Prostate gland (tissue), 2 donors: ENCODE results near the gene ILRUN. TPM values are rescaled to one million over a fixed set of nuclear protein-coding genes. Genes with fewer than 3 reads are reported as not detected.
"Not testable (repeated sequence)": the region's sequence is repeated elsewhere in the genome, so short reads cannot be mapped to it uniquely, and the experiment has no call there.

ENCODE experiments used
- DNase-seq: peaks from one replicate; pipeline ENCODE4 v3.0.0-alpha.2; 2019; ENCODE audit warnings: low spot score
- H3K27ac ChIP-seq, 2 donors: fragments of 200-600 bp; sonication (generic); 2 replicates each; pipeline ENCODE4 v1.5.1; 2017 to 2019
- H3K27me3 ChIP-seq: fragments of 200-600 bp; sonication (generic); replicated peaks from 2 replicates; pipeline ENCODE4 v1.5.1; 2019; ENCODE audit not compliant: insufficient read depth
- H3K36me3 ChIP-seq, 2 donors: fragments of 200-600 bp; sonication (generic); 1 replicate in 1 of 2; 2 replicates in 1 of 2; pipeline versions ENCODE4 v1.5.1 to v1.8.1; 2017 to 2019
- H3K4me1 ChIP-seq: fragments of 200-600 bp; sonication (generic); replicated peaks from 2 replicates; pipeline ENCODE4 v1.5.1; 2019
- H3K4me3 ChIP-seq, 2 donors: fragments of 200-600 bp; sonication (generic); 2 replicates each; pipeline ENCODE4 v1.5.1; 2017 to 2019
- H3K9me3 ChIP-seq: fragments of 200-600 bp; sonication (generic); 2 replicates; pipeline ENCODE4 v1.5.1; 2017
- POLR2A ChIP-seq: fragments of 450-650 bp; IDR thresholded peaks from one replicate; pipeline ENCODE4 v1.6.1; 2016; ENCODE audit warnings: antibody characterized with exemption, mild to moderate bottlenecking
- POLR2AphosphoS5 ChIP-seq: sonication (generic); formaldehyde crosslinking; IDR thresholded peaks from one replicate; pipeline ENCODE4 v1.6.1; 2017; ENCODE audit warnings: antibody characterized with exemption
- WGBS: methylation state at CpG from one replicate; pipeline ENCODE4 v1.1.5; 2018; 5-methylcytosine and 5-hydroxymethylcytosine counted together
- intact Hi-C: fragments of 100-400 bp; cut with DNase I; formaldehyde crosslinking; loops from one replicate; pipeline ENCODE4 v1.14.2; 2022
- total RNA-seq, 2 donors: library from RNA; depleted of rRNA; stranded (reverse); fragments of >200 nt; gene quantifications; one replicate each; pipeline ENCODE4 v1.1.0, GENCODE V29; 2016
- TF ChIP-seq, protein P1 (sequence below), 4 experiments: fragments of 200-600 bp in 2 of 4; fragments of 450-650 bp in 2 of 4; sonication (generic) in 2 of 4; IDR thresholded peaks; 1 replicate in 3 of 4; 2 replicates in 1 of 4; pipeline ENCODE4 v1.5.1; 2016 to 2019; ENCODE audit warnings: antibody characterized with exemption in 4 of 4, mild to moderate bottlenecking in 2 of 4, moderate library complexity in 2 of 4

The ILRUN gene
- total RNA-seq, 2 donors from 2014 or later, result 57.4 to 93.6 TPM

DNA sequence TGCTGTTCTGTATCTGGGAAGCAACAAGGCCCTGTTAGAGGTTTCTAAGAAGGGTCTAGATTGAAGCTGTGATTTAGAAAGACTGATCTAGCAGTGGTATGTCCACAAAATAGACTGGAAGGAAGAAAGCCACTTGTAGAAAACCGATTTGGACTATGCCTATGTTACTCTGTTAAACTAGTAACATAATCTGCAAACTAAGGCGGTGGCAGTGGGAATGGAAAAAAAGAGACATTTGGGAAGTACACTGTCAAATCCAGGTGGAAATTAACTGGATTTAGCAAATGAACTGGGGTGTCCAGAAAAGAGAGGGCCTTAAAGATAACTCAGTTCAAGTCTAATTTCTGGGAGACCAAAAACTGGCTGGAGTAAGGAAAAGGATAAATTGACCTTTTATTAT, 11.6 kb downstream of the ILRUN start:
- no peak for TF ChIP-seq POLR2AphosphoS5
- TF ChIP-seq, protein P1, sequence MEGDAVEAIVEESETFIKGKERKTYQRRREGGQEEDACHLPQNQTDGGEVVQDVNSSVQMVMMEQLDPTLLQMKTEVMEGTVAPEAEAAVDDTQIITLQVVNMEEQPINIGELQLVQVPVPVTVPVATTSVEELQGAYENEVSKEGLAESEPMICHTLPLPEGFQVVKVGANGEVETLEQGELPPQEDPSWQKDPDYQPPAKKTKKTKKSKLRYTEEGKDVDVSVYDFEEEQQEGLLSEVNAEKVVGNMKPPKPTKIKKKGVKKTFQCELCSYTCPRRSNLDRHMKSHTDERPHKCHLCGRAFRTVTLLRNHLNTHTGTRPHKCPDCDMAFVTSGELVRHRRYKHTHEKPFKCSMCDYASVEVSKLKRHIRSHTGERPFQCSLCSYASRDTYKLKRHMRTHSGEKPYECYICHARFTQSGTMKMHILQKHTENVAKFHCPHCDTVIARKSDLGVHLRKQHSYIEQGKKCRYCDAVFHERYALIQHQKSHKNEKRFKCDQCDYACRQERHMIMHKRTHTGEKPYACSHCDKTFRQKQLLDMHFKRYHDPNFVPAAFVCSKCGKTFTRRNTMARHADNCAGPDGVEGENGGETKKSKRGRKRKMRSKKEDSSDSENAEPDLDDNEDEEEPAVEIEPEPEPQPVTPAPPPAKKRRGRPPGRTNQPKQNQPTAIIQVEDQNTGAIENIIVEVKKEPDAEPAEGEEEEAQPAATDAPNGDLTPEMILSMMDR (IDR thresholded peaks at IDR 0.05), result no peak
- no peak for TF ChIP-seq POLR2A
- no peak overlapping the region for H3K27ac ChIP-seq
- WGBS, result 78% methylated on average over 2 of the region's 2 CpGs
- intact Hi-C loops, result no loop called here
- H3K4me1 ChIP-seq, result no peaks in the 10 kb centered on the region
- H3K4me3 ChIP-seq, result no peak overlapping the region
- DNase-seq, result no peak
- H3K36me3 ChIP-seq, result no peaks in the 10 kb centered on the region
- no peaks in the 10 kb centered on the region for H3K9me3 ChIP-seq
- no peaks in the 10 kb centered on the region for H3K27me3 ChIP-seq

DNA sequence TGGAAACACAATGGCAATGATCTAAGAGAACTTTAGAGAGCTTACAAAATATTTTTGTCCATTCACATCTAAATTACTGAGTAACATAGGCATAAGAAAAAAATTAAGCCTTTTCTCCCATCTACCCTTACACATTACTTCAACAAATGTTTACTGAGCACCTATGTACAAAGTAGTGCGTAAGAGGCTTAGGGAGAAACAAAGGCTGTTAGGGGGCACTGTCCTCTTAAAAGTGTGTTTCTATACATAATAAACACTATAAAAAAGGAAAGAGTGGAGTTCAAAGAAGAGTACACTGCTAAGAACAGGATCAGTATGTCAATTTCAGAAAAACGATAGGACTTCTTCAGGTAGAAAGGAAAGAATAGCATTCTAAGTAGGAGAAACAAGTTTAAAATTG, 12.2 kb downstream of the ILRUN start:
- no peaks in the 10 kb centered on the region for H3K36me3 ChIP-seq
- no peak overlapping the region for H3K4me3 ChIP-seq
- H3K27ac ChIP-seq, result no peak overlapping the region
- WGBS, result 45% methylated on average over 2 of the region's 2 CpGs
- H3K4me1 ChIP-seq, result no peaks in the 10 kb centered on the region
- TF ChIP-seq POLR2A (no peak), POLR2AphosphoS5 (no peak)
- TF ChIP-seq, protein P1 (IDR thresholded peaks at IDR 0.05), result no peak
- intact Hi-C loops, result no loop called here
- H3K9me3 ChIP-seq, result no peaks in the 10 kb centered on the region
- H3K27me3 ChIP-seq, result no peaks in the 10 kb centered on the region
- no peak for DNase-seq

DNA sequence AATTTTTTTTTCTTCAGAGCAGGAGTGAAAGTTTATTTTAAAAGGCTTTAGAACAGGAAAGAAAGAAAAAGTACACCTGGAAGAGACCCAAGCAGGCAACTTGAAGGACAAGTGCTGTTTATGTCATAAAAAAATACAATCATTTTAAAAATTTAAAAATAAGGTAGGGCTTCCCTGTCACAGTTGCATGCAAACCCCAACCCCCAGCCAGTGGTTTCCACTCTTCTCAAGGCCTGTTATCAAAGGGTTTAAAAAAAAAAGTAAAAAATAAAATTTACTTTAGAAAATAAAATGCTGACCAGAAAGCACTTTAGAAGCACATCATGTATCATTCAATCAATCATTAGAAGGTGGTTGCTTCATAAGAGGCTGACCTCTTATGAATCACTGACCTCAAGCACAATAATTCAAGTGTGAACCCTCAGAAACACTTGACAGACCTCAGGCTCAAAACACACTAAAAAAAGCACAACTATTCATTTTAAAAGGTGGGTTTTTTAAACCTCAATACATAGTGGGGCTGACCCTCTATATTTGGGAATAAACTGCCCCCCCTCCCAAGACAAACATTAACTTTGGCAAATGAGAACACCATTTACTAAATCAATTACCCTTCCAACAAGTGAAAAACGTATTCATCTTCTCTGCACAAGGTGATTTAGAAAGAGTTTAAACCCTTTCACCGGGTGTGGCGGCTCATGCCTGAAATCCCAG, 15.6 kb downstream of the ILRUN start:
- Histone ChIP-seq H3K4me1 (no peaks in the 10 kb centered on the region), H3K9me3 (no peaks in the 10 kb centered on the region), H3K4me3 (no peak overlapping the region), H3K36me3 (no peaks in the 10 kb centered on the region), H3K27me3 (no peaks in the 10 kb centered on the region), H3K27ac (no peak overlapping the region)
- TF ChIP-seq POLR2A (no peak), POLR2AphosphoS5 (no peak)
- TF ChIP-seq, protein P1 (IDR thresholded peaks at IDR 0.05), result no peak
- 68% methylated on average over 3 of the region's 3 CpGs for whole genome bisulfite sequencing
- DNase-seq, result no peak
- intact Hi-C loops, result no loop called here

DNA sequence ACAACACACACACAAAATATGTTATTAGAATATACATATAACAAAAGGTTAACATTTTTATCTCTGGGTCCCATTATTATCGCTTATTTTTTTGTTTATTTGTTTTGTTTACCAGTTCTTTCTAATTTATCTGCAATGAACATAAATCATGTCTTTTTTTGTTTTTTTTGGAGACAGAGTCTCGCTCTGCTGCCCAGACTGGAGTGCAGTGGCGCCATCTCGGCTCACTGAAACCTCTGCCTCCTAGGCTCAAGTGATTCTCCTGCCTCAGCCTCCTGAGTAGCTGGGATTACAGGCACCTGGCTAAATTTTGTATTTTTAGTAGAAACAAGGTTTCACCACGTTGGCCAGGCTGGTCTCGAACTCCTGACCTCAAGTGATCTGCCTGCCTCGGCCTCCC, 16.3 kb downstream of the ILRUN start:
- WGBS, result 66% methylated on average over 7 of the region's 7 CpGs
- H3K27me3 ChIP-seq, H3K27ac ChIP-seq, DNase-seq, intact Hi-C loops, H3K4me1 ChIP-seq, H3K4me3 ChIP-seq, H3K36me3 ChIP-seq, H3K9me3 ChIP-seq: not testable (repeated sequence)

DNA sequence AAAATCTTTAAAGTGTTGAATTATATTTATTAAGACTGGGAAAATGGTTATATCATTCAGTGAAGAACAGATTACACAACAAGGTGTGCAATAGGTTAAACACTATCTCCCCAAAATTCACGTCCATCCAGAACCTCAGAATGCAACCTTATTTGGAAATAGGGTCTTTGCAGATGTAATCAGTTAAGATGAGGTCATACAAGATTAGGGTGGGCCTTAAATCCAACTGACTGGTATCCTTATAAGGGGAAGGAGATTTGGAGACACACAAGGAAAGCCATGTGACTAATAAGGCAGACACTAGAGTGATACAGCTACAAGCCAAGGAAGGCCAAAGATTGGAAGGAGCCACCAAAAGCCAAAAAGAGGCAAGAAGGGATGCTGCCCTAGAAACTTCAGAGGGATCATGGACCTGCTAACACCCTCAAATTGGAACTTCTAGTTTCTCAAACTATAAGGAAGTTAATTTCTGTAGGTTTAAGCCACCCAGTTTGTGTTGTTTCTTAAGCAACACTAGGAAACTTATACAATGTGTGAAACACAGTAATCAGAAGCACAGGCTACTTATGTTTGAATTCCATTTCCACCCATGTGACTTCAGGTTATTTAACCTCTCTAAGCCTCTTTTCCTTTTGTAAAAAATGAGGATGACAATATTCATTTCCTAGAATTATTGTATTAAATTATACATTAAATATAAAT, 16.9 kb downstream of the ILRUN start:
- no peak overlapping the region for H3K4me3 ChIP-seq
- no peaks in the 10 kb centered on the region for H3K27me3 ChIP-seq
- 58% methylated on average over 1 of the region's 1 CpG for WGBS
- no peaks in the 10 kb centered on the region for H3K36me3 ChIP-seq
- no peak for TF ChIP-seq POLR2AphosphoS5
- DNase-seq, result no peak
- no peaks in the 10 kb centered on the region for H3K4me1 ChIP-seq
- no peak overlapping the region for H3K27ac ChIP-seq
- no peaks in the 10 kb centered on the region for H3K9me3 ChIP-seq
- intact Hi-C loops, result no loop called here

DNA sequence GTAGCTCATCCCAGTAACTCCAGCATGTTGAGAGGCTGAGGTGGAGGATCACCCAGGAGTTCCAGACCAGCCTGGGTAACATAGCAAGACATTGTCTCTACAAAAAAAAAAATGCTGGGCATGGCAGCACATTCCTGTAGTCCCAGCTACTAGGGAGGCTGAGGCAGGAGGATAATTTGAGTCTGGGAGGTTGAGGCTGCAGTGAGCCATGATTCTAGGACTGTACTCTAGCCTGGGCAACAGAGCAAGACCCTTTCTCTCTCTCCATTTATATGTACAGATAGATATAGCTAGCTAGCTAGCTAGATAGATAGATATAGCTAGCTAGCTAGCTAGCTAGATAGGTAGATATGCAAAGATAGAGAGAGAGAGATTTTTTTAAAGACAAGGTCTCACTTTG, 20.4 kb downstream of the ILRUN start:
- TF ChIP-seq POLR2AphosphoS5, result no peak
- TF ChIP-seq, protein P1 (IDR thresholded peaks at IDR 0.05), result no peak
- TF ChIP-seq POLR2A, result no peak
- Histone ChIP-seq H3K36me3 (no peaks in the 10 kb centered on the region), H3K27ac (no peak overlapping the region), H3K27me3 (no peaks in the 10 kb centered on the region), H3K9me3 (no peaks in the 10 kb centered on the region), H3K4me1 (no peaks in the 10 kb centered on the region), H3K4me3 (no peak overlapping the region)
- intact Hi-C loops, result no loop called here
- DNase-seq, result no peak

DNA sequence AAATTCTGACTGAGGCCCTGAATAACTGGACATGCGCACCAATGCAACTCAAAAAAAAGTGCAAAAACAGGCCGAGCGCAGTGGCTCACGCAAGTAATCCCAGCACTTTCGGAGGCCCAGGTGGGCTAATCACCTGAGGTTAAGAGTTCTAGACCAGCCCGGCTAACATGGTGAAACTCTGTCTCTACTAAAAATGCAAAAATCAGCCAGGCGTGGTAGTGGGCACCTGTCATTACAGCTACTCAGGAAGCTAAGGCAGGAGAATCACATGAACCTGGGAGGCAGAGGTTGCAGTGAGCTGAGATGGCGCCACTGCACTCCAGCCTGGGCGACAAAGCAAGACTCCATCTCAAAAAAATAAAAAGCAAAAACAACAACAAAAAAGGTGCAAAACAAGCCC, 21.6 kb downstream of the ILRUN start:
- H3K4me3 ChIP-seq, H3K4me1 ChIP-seq, DNase-seq, intact Hi-C loops, H3K9me3 ChIP-seq, H3K36me3 ChIP-seq, H3K27me3 ChIP-seq, H3K27ac ChIP-seq: not testable (repeated sequence)
- WGBS, result 96% methylated on average over 9 of the region's 9 CpGs
